Fibroblast of villous mesenchyme (primary cell): ENCODE measurements around the gene ECT2. TPM values are rescaled to one million over a fixed set of nuclear protein-coding genes. Genes with fewer than 3 reads are reported as not detected.

Experiments
- DNase-seq: peaks from one replicate; pipeline ENCODE4 v3.0.0-alpha.2; 2010; ENCODE audit warnings: low read depth
- H3K4me3 ChIP-seq: 2 replicates; pipeline ENCODE4 v1.5.1; 2011; ENCODE audit warnings: low read depth, mild to moderate bottlenecking, low read length
- total RNA-seq: library from RNA; depleted of rRNA; stranded (reverse); fragments of >200 nt; gene quantifications from 2 replicates; pipeline ENCODE4 v1.2.3, GENCODE V29; 2012
- TF ChIP-seq, protein P1 (sequence below): IDR thresholded peaks from 2 replicates; pipeline ENCODE4 v1.5.1; 2012; ENCODE audit warnings: low read depth, mild to moderate bottlenecking, low read length; ENCODE audit not compliant: insufficient read depth

The ECT2 gene
- total RNA-seq, 1 donor: 73.4 TPM

DNA sequence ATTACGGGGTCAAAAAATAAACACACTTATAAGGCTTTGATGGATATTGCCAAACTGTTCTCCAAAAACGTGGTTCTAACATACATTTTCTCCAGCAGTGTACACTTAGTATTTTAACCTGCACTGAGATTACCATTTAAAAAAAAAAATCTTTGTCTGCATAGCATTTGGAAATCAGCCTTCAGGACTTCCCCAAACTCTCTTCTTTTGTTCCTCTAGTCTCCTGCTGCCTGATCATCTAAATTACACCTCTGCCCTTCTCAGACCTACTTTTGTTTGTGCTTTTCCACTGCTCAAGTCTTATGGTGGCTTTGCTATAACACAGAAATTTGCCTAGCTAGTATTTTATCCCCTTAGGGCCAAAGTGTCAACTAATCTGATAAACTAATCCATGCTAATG lies 43.5 kb upstream of the ECT2 start:
- no peak overlapping the region for H3K4me3 ChIP-seq
- TF ChIP-seq, protein P1, sequence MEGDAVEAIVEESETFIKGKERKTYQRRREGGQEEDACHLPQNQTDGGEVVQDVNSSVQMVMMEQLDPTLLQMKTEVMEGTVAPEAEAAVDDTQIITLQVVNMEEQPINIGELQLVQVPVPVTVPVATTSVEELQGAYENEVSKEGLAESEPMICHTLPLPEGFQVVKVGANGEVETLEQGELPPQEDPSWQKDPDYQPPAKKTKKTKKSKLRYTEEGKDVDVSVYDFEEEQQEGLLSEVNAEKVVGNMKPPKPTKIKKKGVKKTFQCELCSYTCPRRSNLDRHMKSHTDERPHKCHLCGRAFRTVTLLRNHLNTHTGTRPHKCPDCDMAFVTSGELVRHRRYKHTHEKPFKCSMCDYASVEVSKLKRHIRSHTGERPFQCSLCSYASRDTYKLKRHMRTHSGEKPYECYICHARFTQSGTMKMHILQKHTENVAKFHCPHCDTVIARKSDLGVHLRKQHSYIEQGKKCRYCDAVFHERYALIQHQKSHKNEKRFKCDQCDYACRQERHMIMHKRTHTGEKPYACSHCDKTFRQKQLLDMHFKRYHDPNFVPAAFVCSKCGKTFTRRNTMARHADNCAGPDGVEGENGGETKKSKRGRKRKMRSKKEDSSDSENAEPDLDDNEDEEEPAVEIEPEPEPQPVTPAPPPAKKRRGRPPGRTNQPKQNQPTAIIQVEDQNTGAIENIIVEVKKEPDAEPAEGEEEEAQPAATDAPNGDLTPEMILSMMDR: no peak
- DNase-seq: no peak

DNA sequence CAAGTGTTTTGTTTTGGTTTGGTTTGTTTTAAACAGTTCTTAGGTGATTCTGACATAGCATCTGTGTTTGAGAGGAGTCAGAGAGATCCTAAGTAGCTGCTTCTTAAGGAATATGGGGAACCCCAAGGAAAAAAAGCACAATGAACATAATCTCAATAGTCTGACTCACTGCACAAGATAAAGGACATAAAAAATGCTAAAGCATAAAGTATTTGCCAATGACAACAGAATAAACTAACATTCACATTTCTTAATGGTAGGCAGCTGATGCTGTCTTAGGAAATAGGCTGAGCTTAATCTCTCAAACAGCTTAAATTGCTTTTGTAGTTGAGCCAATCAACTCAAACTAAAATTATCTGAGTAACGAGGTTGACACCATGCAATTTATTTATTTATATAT lies 42.6 kb upstream of the ECT2 start:
- TF ChIP-seq, protein P1: no peak
- peak; percentile 49 for DNase-seq
- no peak overlapping the region for H3K4me3 ChIP-seq

DNA sequence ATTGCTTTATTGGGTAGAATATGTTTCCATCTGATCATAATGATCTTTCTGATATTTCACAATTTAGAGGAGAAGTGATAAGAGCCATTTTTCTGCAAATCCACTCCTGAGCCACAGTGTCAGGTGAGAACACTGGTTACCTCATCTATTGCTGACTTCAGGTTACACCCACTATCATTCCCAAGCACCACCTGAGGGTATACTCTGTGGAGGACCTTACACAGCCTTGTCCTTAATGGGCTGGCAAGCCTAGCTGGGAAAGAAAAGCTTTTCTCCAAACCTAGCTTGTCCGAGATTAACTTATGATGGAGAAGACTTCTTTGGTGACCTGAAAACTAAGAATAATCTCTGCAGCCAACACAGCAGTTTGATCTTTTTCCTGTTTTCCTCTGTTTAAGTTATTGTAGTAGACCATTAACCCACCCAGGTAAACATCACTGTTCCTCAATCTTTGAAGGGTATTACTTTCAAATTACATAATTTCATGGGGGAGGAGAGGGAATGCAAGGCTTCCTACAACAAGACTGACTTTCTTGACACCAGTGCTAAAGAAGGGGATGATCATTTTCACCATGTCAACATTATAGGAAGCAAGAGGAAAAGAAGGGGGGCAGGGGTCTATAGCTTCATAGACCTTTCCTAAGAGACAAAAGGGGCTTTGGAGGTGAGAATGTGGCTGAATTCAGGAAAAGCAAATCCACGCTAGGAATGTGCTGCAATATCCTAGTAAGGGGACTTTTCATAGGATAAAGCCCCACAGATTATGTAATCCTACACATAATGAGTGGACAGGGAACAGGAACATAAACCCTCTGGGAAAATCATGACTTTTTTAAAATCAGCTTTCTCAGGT lies 41.4 kb upstream of the ECT2 start:
- no peak for DNase-seq
- peak overlapping the region; percentile 75 for H3K4me3 ChIP-seq
- TF ChIP-seq, protein P1: no peak

DNA sequence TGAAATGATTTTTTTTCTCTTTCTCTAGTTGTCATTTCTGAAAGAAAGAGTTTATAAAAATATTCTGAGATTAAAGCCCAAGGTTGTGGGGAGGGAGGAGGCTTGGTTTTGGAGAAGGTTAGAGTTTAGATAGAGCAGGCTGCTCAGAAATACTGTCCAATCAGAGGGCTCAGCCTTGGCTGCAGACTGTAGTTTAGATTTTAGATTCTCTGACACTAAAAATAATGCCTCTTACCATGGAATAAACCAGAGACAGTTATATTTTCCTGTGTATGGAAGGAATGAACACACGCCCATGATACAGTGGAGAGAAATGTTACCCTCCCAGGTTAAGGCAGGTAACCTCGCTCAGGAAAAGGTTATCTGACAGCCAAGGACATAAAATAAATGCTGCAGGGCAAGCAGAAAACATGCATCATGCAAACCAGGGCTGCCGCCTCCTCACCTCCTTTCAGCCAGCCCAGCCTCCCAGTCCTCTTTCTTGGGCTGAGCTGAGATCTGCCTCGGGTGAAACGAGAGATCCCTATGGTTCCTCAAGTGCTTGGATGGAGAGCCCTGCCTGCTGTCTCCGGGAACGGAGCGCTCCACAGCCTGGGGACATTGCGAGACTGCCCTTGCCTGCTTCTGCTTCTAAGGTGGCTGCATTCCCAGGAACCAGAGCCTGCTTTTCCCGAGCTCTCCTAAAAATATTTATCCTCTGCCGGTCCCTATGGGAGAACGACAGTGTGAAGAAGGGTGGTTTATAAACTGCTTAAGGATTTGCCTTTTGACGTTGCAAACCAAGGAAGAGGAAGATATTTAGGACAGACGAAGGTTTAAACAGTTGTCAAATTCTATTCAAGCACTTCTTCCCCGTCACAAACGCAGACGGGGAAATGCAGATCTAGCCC lies 40.5 kb upstream of the ECT2 start:
- H3K4me3 ChIP-seq: peak overlapping the region; percentile 75
- DNase-seq: peak; percentile 56
- TF ChIP-seq, protein P1: no peak

DNA sequence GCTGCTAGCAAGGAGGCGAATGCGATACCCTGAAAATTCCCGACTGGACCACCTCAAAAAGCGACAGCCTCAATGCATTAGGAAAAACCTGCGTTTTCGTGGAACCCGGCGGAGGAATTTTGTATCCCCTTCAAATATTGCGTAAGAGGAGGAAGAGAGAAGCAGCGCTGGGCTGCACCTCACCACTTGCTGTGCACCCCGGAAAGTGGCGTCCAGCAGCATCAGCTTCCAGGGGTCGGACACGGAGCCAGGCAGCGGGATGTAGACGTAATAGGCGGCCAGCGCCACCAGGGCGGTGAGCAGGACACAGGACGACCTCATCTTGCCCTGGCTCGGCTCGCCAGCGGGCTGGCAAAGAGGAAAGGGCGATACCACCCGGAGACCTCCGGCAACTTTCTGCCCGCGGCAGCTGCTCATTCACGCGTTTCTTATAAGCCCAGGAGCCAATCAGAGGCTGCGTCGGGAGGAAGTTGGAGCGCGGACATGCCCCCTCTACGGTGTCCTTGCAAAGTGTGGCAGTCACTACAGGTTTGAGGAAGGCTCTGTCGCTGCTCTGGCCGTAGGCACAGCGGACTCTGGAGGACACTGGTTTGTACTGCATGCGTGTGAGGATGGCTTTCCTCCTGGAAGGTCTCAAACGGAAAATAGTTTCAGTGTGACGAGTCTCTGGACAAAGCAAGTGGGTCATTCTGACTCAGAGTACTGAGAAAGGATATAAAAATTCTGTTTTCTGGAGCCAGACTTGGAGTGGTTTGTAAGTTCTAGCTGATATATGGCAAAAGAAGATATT lies 39.7 kb upstream of the ECT2 start, which contains the start of gene NCEH1:
Gene NCEH1, minus strand, starts transcription at position 404 of the 790 bp plus-strand sequence. Its CDS starts 83 bp downstream, at position 321.
- peak within 1 kb of the TSS; percentile 75 for H3K4me3 ChIP-seq
- DNase-seq: peak; percentile 94
- TF ChIP-seq, protein P1: peak; percentile 78

DNA sequence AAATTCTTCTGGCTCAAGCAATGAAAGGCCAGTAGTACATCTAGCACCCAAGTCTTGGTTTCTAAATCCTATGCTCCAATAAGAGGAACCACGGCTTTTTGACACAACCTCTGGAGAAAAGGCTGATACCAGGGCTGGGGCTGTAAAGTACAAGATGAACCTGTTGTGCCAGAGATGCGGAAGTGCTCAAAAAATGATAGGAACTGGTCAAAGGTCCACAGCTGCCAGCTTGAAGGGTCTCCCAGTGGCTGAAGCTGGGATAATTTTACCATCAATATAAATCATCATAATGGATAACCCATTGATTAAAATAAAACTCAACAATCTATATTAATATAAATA lies 39.1 kb upstream of the ECT2 start:
- TF ChIP-seq, protein P1: no peak
- no peak for DNase-seq
- peak overlapping the region; percentile 75 for H3K4me3 ChIP-seq
